SK-N-MC (cell line): Measurements from ENCODE around the gene DTNBP1.

Experiments
- EZH2 ChIP-seq: fragments of 200-600 bp; sonication (generic); IDR thresholded peaks from one replicate; pipeline ENCODE4 v1.6.1; 2017; ENCODE audit warnings: antibody characterized with exemption
- FOXP2 ChIP-seq: optimal IDR thresholded peaks from 2 replicates; pipeline ENCODE3; 2011; ENCODE audit warnings: mild to moderate bottlenecking, moderate library complexity; ENCODE audit not compliant: insufficient read depth; ENCODE audit errors: extremely low read length, control extremely low read depth
- POLR2AphosphoS5 ChIP-seq: IDR thresholded peaks from 2 replicates; pipeline ENCODE4 v1.6.1; 2012; ENCODE audit warnings: mild to moderate bottlenecking, low read depth, low read length, borderline replicate concordance

DNA sequence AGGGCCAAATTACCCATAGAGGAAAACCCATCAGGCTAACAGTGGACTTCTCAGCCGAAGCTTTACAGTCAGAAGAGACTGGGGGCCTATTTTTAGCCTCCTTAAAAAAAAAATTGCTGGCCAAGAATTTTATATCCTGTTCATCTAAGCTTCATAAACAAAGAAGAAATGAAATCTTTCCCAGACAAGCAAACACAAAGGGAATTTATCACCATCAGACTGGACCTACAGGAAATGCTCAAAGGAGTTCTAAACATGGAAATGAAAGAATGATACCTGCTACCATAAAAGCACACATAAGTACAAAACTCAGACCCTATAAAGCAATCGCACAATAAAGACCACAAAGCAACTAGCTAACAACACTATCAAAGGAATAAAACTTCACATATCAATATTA is 19.3 kb downstream of the DTNBP1 start:
- no peak for TF ChIP-seq EZH2
- TF ChIP-seq POLR2AphosphoS5, result no peak
- no peak for TF ChIP-seq FOXP2
